Inflammatory macrophage treated with lipopolysaccharide for 1 hour (primary cell): ENCODE results near the gene RSBN1.
"Not testable (repeated sequence)": the region's sequence is repeated elsewhere in the genome, so short reads cannot be mapped to it uniquely, and the experiment has no call there.

Experiments
- DNase-seq, 2 donors: peaks; one replicate each; pipeline ENCODE4 v3.0.0-alpha.2; 2020 to 2022

The RSBN1 gene

DNA sequence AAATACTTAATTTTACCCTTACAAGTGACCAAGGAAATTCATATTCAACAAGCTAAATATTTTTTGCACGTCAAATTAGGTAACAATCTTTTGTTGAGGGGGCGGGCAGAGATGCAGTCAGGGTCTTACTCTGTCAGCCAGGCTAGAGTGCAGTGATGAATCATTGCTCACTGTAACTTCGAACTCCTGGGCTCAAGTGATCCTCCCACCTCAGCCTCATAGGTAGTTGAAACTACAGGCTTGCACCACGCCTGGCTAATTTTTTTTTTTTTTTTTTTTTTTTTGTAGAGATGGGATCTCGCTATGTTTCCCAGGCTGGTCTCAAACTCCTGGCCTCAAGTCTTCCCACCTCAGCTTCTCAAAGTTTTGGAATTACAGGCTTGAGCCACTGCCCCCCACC lies 79.5 kb downstream of the RSBN1 start:
- no peak for DNase-seq

DNA sequence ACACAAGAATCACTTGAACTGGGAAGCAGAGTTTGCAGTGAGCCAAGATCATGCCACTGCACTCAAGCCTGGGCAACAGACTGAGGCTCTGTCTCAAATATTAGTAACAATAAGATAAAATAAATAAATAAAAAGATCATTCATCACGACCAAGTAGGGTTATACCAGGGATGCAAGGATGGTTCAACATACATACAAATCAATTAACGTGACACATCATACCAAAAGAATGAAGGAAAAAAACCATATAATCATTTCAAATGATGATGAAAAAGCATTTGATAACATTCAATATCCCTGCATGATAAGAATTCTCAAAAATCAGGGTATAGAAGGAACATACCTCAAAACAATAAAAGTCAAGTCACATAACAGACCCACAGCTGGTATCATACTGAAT lies 91.3 kb downstream of the RSBN1 start:
- no peak for DNase-seq

DNA sequence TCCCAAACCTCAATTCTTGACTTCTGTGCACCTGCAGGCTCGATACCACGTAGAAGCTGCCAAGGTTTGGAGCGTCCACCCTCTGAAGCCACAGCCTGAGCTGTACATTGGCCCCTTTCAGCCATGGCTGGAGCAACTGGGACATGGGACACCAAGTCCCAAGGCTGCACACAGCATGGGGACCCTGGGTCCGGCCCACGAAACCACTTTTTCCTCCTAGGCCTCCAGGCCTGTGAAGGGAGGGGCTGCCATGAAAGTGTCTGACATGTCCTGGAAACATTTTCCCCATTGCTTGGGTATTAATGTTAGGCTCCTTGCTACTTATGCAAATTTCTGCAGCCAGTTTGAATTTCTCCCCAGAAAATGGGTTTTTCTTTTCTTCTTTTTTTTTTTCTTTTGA lies 93.7 kb downstream of the RSBN1 start:
- DNase-seq = not testable (repeated sequence)

DNA sequence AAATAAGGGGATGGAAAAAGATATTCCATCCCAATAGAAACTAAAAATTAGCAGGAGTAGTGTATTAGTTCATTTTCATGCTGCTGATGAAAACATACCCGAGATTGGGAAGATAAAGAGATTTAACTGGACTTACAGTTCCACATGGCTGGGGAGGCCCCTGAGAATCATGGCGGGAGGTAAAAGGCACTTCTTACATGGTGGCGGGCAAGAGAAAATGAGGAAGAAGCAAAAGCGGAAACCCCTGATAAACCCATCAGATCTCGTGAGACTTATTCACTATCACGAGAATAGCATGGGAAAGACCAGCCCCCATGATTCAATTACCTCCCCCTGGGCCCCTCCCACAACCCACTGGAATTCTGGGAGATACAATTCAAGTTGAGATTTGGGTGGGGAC lies 94.8 kb downstream of the RSBN1 start:
- DNase-seq = not testable (repeated sequence)

DNA sequence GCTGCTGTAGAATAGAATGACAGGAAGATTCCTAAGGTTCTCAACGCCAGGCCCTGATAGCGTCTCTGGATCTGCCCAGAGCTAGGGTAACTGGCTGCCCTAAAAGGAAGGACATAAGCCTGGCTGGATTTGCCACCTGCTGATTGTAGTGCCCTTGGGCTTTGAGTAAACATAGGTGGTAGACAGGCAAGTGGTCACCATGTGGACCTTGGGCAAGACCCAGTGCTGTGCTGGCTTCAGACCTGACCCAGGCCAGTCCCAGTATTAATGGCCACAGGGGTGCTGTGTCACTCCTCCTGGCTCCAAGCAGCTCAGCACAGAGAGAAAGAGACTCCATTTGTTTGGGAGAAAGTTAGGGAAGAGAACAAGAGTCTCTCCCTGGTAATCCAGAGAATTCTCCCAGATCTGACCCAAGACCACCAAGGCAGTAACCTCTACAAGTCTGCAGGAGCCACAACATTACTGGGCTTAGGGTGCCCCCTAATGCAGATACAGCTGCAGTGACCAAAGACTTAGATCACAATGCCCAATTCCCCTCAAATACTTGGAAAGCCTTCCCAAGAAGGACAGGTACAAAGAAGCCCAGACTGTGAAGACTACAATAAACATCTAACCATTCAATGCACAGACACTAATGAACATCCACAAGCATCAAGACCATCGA lies 97.5 kb downstream of the RSBN1 start:
- DNase-seq = no peak
